ENCODE results near the gene UPP2. TPM values are rescaled to one million over a fixed set of nuclear protein-coding genes. Genes with fewer than 3 reads are reported as not detected.
A peak's percentile ranks its signal among the peaks of the same experiment; 100 is the strongest.

Gene UPP2
- total RNA-seq, 1 experiment from 2014 or later: not detected

- H3K9me3 Mint-ChIP-seq: peaks cover 27% of the 10 kb centered on the region
- POLR2A ChIA-PET: no interaction called here
- CTCF ChIA-PET: no interaction called here
- DNase-seq (ENCODE audit: low spot score) (no peak), ATAC-seq (0 out of 2 replicates have a peak, but pooled peaks have one; percentile 18)
- H3K36me3 Mint-ChIP-seq: peaks cover 5% of the 10 kb centered on the region; the same call in 1 of the 2 replicates
- no peak overlapping the region for H3K4me3 Mint-ChIP-seq
- H3K27ac Mint-ChIP-seq: no peak overlapping the region
- no peak for TF ChIP-seq ERG (CRISPR knock-in tag; IDR thresholded peaks at IDR 0.05)
- no peak for TF ChIP-seq MLX (CRISPR knock-in tag; IDR thresholded peaks at IDR 0.05)
- no peak for TF ChIP-seq PREB (CRISPR knock-in tag; IDR thresholded peaks at IDR 0.05; ENCODE audit: borderline replicate concordance)
- no peak for TF ChIP-seq ZNF121 (CRISPR knock-in tag; IDR thresholded peaks at IDR 0.05)
- no peak for TF ChIP-seq MXD4 (CRISPR knock-in tag; IDR thresholded peaks at IDR 0.05; ENCODE audit: borderline replicate concordance)
- no peak for TF ChIP-seq HMGA2 (CRISPR knock-in tag; IDR thresholded peaks at IDR 0.05)
- TF ChIP-seq ESRRA (CRISPR knock-in tag; IDR thresholded peaks at IDR 0.05; ENCODE audit: borderline replicate concordance): no peak
- TF ChIP-seq, protein P1, sequence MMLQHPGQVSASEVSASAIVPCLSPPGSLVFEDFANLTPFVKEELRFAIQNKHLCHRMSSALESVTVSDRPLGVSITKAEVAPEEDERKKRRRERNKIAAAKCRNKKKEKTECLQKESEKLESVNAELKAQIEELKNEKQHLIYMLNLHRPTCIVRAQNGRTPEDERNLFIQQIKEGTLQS (CRISPR knock-in tag; conservative IDR thresholded peaks at IDR 0.05): no peak
- no peak for TF ChIP-seq ZBTB21 (CRISPR knock-in tag; IDR thresholded peaks at IDR 0.05; ENCODE audit: borderline replicate concordance)
- no peak for TF ChIP-seq ZNF671 (CRISPR knock-in tag; IDR thresholded peaks at IDR 0.05)
- TF ChIP-seq, protein P2, sequence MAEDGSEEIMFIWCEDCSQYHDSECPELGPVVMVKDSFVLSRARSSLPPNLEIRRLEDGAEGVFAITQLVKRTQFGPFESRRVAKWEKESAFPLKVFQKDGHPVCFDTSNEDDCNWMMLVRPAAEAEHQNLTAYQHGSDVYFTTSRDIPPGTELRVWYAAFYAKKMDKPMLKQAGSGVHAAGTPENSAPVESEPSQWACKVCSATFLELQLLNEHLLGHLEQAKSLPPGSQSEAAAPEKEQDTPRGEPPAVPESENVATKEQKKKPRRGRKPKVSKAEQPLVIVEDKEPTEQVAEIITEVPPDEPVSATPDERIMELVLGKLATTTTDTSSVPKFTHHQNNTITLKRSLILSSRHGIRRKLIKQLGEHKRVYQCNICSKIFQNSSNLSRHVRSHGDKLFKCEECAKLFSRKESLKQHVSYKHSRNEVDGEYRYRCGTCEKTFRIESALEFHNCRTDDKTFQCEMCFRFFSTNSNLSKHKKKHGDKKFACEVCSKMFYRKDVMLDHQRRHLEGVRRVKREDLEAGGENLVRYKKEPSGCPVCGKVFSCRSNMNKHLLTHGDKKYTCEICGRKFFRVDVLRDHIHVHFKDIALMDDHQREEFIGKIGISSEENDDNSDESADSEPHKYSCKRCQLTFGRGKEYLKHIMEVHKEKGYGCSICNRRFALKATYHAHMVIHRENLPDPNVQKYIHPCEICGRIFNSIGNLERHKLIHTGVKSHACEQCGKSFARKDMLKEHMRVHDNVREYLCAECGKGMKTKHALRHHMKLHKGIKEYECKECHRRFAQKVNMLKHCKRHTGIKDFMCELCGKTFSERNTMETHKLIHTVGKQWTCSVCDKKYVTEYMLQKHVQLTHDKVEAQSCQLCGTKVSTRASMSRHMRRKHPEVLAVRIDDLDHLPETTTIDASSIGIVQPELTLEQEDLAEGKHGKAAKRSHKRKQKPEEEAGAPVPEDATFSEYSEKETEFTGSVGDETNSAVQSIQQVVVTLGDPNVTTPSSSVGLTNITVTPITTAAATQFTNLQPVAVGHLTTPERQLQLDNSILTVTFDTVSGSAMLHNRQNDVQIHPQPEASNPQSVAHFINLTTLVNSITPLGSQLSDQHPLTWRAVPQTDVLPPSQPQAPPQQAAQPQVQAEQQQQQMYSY (CRISPR knock-in tag; IDR thresholded peaks at IDR 0.05): no peak
- no peaks in the 10 kb centered on the region for H3K4me1 Mint-ChIP-seq
- no peaks in the 10 kb centered on the region for H3K27me3 Mint-ChIP-seq (ENCODE audit: low read depth)
Measured at GRCh38 chr2:158079672-158080071, 22.0 kb upstream of the UPP2 start.

GRCh38 chr2:158088093-158088492, 13.6 kb upstream of the UPP2 start:
- H3K27ac Mint-ChIP-seq: no peak overlapping the region
- TF ChIP-seq, protein P3, sequence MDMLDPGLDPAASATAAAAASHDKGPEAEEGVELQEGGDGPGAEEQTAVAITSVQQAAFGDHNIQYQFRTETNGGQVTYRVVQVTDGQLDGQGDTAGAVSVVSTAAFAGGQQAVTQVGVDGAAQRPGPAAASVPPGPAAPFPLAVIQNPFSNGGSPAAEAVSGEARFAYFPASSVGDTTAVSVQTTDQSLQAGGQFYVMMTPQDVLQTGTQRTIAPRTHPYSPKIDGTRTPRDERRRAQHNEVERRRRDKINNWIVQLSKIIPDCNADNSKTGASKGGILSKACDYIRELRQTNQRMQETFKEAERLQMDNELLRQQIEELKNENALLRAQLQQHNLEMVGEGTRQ (CRISPR knock-in tag; IDR thresholded peaks at IDR 0.05): no peak
- no peak for TF ChIP-seq JUN (CRISPR knock-in tag; IDR thresholded peaks at IDR 0.05)
- TF ChIP-seq ELF4 (CRISPR knock-in tag; IDR thresholded peaks at IDR 0.05; ENCODE audit: low read depth): no peak
- TF ChIP-seq FOXP1 (CRISPR knock-in tag; IDR thresholded peaks at IDR 0.05; ENCODE audit: borderline replicate concordance): no peak
- no peak for TF ChIP-seq RELA (CRISPR knock-in tag; IDR thresholded peaks at IDR 0.05; ENCODE audit: borderline replicate concordance)
- TF ChIP-seq MYBL2 (CRISPR knock-in tag; IDR thresholded peaks at IDR 0.05): no peak
- H3K4me3 Mint-ChIP-seq: no peak overlapping the region
- H3K9me3 Mint-ChIP-seq: peaks cover 27% of the 10 kb centered on the region
- ChIA-PET CTCF (no interaction called here), POLR2A (no interaction called here)
- no peaks in the 10 kb centered on the region for H3K27me3 Mint-ChIP-seq (ENCODE audit: low read depth)
- H3K4me1 Mint-ChIP-seq: peaks cover 3% of the 10 kb centered on the region; the same call in 1 of the 2 replicates
- peaks cover 7% of the 10 kb centered on the region for H3K36me3 Mint-ChIP-seq
- ATAC-seq: no peak
- no peak for DNase-seq (ENCODE audit: low spot score)

Data from WTC11 (cell line).